GM21737 (cell line): ENCODE data around the gene TENM4.
"Not testable (repeated sequence)": the region's sequence is repeated elsewhere in the genome, so short reads cannot be mapped to it uniquely, and the experiment has no call there.

Experiments
- ATAC-seq: cut with Tn5 transposase; IDR thresholded peaks from one replicate; pipeline ENCODE4 v1.9.1; 2021; ENCODE audit warnings: mild to moderate bottlenecking, moderate library complexity; ENCODE audit not compliant: unreplicated experiment

The TENM4 gene

DNA sequence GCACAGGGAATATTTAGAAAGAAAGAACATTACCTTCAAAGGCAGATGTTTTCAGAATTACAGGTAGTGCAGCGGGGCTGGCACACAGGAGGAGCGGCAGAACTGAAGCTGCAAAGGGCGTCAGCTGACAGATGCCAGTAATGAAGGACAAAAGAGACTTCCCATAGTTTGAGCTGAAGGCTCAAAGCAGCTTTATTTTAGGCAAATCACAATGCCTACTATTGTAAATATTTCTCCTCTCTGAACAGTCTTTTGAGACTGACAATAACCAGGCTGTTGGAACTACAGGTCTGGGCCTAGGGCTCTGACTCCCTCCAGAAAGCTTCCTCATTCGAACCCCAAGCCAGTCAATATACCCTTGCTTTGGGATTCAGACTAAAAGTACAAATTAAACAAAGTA lies 609.3 kb downstream of the TENM4 start:
- ATAC-seq = no peak

DNA sequence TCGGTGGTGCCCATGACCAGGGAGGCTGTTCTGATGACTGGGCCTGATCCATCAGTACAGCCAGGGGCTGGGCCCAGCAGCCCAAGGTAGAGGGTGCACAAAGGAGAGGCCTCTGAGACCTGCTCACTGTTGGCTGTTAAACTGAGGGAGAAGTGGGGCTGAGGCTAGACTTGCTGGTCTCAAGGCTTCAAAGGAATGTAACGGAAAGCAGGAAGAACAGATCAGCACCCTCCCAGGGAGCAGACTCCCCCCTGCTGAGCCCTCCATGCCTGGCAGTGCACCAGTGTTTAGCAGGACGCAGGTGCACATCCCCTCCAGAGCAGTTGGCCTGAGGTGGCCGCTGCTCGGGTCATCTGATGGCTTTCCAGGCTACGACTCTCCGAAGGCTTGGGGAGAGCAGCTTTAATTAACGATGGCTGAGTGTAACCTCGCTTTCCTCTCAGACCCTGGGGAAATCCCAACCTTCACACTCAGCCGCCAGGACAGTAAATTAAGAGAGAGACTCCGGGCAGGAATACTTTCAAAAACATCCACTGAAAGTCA lies 610.5 kb downstream of the TENM4 start:
- ATAC-seq = no peak

DNA sequence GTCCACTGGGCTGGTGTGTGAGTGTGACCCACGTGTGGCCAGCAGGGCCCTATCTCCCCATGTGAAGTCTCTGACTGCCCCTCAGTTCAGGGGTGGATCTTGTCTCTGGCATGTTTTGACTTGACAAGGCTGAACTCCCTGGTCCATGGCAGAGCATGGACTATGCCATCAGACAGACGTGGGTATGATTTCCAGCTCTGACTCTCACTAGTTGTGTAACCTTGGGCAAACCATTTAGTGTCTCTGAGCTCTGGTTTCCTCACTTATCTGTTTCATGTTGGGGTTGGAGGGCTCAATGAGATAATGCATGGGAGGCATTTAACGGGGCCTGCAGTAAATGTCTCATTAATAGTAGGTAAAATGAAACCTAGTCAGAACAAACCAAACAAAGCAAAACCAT lies 611.7 kb downstream of the TENM4 start:
- no peak for ATAC-seq

DNA sequence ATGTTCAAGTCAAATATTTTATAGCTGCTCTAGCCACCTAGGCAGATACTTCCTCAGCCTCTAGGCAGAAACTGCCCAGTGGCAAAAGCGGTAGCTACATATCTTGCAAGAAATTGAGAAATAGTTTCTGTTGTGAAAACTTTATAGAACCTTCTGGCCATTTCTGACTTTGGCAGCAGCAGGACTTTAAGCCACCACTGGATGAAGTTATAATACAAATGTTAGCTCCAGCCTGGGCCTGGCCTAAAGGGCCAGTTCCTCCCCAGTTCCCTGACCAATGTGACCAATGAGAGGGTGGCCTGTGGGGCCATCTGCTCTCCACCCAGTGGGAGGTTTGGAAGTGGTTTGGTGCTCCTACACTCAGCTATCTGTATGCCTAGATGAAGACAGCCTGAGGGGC lies 612.2 kb downstream of the TENM4 start:
- ATAC-seq = no peak

DNA sequence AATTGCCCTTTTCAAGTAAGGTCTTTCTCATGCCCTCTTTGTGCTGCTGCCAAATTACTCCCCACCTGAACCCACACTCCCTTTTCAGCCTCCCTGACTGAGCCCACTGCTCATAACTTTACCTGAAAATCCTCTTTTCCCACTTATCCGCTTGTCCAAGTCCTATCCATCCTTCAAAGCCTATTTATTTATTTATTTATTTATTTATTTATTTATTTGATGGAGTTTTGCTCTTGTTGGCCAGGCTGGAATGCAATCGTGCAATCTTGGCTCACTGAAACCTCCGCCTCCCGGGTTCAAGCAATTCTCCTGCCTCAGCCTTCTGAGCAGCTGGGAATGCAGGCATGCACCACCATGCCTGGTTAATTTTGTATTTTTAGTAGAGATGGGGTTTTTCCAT lies 613.5 kb downstream of the TENM4 start:
- not testable (repeated sequence) for ATAC-seq

DNA sequence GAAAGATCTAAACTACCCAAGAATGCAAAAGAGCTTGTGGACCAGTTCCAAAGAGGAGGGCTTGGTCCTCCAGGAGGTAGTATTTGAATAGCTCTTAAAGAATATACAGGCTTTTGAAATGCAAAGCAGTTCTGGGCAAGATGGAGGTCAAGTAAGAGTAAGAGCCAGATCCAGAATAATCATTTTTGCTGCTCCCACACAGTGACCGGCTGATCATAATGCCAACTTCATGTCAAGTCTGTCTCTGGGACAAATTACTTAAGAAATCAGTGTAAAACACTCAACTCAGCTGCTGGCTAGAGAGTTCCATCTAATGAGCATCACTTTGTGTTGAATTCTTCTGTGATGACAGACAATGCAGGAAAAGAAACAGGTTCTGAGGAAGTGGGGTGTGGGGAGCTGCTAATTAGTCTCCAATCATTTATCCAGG lies 615.2 kb downstream of the TENM4 start:
- no peak for ATAC-seq

DNA sequence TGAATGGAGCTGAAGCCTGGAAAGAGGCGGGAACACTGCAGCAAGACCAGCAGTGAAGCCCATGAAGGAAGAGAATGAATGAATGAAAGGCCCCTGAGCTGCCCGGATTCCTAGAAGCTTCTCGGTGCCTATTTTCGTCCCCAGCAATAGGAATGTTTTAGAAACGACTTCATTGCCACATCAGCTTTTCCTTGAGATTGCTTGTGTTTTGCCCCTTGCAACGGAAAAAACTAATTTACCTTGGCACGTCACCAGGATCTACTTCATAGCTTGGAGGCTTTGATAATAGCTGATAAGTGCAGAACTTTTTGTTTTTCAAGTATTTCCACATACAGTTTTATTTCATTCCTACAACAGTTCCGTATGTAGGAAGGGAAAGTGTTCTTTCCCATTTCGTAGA lies 617.2 kb downstream of the TENM4 start:
- ATAC-seq = no peak

DNA sequence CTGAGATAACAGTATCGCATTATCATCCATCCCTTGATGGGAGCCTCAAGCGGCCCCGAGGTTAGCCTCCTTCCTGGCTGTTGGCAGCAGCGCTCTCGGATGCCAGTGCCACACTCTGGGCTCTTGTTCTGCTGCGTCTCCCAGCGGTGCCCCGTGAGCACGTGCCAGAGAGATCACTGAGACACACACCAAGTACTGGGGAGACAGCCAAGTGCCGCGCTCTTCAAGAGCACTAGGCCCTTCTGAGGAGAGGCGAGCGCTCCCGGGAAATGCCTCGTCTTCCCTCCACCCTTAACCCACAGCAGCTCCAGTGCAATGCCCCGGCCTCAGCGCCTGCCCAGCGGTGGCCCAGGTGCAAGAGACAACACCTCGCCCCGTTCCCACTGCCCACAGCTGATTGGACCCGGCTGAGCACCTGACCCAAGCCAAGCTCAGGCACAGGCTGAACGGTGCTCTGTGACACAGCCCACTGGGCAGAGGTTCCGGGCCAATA lies 617.9 kb downstream of the TENM4 start:
- no peak for ATAC-seq

DNA sequence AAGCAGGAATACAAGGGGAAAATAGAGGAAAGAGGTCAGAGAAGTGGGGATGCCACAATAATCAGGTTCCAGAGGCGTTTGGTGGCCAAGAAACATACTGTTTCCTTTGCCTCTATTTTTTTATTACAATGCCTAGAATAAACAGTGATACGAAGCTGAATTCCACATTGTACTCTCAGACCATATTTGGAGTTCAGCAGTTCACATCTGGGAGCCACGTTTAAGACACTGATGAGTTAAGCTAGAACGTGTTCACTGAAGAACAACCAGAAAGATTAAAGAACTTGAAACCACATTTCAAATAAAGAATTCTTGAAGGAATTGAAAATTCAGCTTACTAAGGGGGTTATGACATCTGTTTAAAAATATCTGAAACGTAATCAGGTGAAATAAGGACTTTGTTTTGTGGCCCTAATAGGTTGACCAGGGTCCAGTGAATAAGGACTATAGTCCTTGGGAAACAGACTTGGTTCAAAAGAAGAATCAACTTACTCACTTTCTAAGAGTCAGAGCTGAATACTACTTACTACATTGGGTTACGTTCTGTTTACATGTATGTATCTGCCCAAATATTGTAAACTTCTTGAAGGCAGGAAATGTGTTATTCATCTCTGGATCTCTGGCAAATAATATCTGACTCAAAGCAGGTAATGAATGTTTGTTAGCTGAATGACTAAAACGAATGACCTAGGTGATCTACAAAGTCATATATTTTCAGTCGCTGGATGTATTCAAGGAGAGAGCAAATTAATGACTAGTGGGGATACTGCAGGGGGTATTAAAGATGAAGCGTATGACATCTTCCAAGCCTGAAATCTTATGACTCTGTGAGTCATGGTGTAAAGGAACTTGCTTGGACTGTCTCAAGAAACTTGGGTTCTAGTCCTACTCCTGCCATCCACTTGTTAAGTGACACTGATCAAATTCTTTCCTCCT lies 619.2 kb downstream of the TENM4 start:
- ATAC-seq = no peak

DNA sequence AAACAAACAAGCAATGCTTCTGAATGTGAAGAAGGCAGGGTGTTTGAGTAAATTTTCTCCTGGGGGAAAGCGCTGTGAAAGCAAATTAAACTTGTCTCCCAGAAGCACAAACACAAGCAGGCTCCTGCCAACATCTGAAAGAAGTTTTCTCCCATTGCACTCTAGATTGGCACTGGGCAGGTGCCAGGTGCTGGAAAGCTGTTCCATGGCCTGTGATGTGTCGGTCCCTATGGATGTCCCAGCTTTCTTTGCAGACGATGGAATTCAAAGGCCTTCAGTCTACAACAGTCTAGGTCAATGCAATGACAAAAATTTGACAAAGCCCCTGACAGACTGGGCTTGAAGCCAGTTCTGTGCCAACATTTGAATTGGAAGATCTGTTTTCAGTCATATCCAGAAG lies 620.1 kb downstream of the TENM4 start:
- ATAC-seq = no peak

DNA sequence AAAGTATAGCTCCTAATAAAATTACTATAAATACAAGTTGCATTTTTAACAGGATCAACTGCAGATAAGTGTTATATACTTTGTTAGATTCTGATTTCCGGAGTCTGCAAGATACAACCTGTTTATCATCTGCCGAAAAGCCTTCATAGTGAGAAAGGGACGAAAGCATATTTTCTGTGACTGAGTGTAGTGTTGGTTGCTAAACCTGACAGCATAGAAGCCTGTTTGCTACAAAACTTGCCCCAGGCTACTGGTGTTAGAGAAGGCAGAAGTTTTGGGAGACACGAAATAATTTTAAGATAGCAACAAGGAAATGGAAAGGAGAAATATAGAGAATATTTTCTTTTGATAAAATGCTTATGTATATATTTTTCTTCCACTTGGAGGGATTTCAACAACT lies 622.6 kb downstream of the TENM4 start:
- ATAC-seq = no peak

DNA sequence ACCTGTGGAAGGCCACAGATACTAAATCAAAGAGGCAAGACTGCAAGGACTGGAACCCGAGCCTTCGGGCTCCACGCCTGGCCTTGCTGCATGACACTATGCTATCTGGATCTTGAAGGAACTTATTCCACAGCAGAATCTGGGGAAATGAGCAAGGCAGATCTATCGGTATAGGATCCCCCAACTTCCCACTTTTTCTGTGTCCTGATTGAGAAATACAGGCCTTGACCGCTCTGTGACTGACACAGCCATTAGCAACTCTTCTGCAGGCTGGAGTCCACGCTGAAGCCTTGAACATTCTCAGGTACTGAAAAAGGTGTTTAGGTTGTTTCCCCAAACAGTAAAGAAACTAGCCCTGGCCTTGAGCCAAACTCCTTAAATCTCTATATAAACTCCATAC lies 625.0 kb downstream of the TENM4 start:
- no peak for ATAC-seq

DNA sequence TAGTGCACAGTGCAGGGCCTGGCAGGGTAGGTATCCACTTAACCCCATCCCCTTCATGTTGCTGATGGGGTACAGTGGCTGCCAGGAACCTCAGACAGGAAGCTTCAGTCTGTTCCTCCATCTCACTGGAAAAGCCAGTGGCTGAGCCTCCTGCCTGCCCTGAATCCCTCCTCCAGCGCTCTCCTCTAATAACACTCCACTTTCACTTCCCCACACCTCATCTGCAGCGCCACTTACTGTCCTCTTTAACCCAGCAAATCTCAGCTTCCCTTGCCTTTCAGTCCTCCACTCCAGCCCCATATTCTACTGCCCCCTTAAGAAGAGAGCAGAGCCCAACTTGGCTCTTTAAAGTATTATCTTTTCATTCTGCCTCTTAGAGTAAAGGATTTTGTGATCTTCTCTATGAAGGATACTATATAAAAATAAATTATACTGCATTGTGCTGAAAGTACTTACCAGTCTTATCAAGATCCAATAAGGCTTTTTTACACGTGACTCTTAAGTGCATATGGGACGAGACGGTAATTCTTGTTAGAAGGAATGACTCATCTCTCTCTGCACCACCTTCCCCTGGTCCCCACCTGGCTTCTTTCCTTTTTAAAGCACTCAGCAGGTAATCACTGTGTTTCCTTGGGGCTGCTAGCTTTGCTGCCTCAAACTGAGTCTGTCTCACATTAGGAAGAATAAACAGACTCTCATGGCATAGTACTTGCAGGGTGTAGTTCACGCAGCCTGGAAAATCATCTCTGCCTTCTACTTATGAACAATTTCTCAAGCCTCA lies 628.1 kb downstream of the TENM4 start:
- no peak for ATAC-seq

DNA sequence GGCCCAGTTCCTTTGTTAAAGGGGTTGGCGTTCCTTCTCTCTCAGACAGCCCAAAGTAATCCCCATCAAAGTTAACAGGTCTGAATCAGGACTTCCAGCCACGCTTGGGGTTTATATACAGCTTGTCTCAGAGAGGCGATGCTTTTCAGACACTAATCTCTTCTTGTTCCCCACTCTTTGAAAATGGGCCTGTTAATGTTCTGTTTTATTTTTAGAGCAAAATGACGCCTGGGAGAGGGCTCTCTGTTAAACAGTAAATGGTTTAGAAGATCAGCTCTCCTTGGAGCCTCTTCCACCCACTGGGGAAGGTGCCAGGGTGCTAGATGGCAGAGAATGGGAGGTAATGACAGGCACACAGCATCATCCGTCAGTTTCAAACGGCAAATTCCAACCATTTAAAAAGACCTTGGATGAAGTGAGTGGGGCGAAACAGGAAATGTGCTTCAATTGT lies 630.2 kb downstream of the TENM4 start:
- ATAC-seq = no peak

DNA sequence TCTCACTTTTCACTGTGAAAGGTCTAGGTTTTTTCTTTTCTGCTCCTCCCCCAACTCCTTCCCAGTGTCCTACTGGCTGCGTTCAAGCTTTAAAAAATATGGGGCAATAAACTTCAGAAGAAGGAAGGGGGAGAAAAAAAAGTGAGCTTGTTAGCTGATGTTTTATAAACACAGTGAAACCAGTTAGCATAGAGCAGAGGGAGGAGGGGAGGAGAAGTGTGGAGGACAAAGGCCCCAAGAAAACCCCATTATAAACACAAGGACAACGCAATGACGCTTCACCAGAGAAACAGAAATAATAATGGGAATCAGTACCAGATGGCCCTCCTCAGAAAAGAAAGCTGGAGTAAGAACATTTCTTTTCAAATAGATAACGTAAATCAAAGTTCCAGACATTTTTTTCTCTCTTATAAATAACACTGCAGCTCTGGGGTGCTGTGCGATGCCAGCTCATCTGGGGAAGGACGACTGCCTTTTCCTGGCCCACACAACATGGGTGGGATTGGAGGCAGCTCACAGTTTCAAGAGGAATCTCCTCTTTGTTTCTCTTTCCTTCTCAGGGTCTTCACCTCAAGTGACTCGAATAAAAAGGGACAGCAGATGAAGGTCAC lies 630.8 kb downstream of the TENM4 start:
- no peak for ATAC-seq

DNA sequence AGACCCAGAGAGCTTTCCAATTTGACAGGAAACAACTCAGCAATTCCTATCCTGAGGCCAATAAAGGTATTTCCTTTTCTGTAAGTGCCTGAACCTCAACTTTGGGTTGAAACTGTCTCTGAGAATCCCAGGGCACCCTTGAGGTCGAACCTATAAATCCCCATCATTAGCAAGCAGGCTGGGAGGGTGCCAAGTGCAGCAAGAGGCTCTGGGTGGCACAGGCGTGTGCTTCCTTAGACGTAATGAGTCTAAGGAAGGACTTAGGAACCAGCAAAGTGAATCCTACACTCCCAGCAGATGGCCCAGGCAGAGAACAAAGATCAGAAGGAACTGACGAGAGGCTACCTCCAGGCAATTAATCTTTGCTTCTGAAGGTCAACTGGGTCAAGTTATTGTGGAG lies 631.9 kb downstream of the TENM4 start:
- no peak for ATAC-seq

DNA sequence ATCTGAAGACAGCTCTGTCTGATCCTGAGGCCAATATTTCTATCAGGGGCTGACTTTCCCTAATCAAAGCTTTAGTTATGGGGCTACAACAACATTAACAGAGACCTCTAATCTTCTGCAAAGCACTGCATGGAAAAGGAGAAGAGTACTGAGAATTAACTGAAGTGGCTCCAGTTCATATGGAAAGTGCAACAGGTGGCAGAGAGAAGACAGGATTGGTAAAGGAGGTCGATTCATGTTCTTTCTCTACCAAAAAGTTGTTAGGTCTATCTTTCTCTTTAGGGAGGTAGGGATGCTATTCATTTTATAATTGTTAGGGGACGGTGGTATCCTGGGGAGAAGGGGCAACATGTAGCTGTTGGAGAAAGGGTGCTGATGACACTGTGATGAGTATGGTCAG lies 633.5 kb downstream of the TENM4 start:
- no peak for ATAC-seq

DNA sequence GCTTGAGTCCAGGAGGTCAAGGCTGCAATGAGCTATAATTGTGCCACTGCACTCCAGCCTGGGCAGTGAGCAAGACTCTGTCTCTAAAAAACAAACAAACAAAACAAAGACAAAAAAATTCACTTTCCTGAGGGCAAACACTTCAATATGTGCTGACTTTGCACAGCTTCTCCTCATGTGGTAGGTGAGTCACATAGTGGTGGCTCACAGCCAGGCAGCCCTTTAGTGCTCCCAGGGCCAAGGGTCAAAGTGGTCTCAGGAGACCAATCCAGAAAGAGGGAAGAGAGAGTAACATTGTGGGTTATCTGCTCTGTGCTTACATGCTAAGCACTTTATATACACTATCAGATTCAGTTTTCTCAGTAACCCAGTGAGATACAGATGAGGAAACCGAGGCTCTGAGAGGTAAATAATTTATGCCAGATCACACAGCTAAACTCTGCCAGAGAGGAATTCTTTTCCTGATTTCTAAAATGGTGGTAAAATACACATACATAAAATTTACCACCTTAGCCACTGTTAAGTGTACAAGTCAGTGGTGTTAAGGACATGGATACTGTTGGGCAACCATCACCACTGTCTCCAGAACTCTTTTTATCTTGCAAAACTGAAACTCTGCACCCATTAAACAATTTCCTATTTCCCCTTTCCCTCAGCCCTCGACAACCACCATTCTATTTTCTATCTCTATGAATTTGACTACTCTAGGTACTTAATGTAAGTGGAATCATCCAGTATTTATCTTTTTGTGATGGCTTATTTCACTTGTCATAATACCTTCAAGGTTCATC lies 634.4 kb downstream of the TENM4 start:
- ATAC-seq = no peak

DNA sequence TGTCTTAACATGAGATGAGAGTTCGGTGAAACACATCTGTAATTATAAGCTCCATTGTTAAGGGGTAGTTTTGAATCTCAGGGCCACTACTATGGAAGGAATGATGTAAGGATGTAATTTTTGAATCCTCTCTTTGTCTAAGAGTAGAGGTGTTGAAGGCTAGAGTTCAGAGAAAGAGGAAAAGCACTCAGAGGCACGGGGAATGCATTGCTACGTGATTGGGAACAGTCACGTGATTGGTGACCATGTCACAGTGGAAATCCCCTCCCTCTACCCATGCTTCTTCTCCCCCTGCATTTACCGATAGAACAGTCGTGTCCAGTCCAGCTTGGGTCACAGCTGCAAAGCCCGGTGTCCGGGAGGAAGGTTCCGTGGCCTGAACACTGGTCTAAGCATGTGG lies 635.8 kb downstream of the TENM4 start:
- ATAC-seq = no peak

DNA sequence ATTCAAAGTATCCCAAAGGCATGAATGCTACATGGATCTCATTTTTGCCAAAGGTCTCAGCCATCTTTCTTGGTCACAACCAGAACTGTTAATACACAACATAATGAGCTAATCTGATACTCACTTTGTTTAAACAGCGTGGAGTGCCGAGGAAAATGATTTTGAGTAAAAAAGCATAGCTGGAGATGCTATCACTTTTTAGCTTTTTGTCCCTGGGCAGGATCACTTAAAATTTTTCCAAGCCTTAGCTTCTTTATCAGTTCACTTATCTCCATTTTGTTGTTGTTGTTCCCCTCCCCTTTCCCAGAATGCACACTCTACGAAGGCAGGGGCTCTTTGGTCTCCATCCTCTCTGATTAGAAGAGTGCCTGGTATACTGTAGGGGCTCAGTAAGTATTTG lies 636.8 kb downstream of the TENM4 start:
- ATAC-seq = no peak
